GM19193 (cell line): ENCODE results near the gene CHEK2.

ENCODE experiments used
- POLR2A ChIP-seq: IDR thresholded peaks from 4 replicates; pipeline ENCODE4 v1.6.1; 2011; ENCODE audit not compliant: insufficient read depth, insufficient read length; ENCODE audit errors: extremely low read depth

The CHEK2 gene

DNA sequence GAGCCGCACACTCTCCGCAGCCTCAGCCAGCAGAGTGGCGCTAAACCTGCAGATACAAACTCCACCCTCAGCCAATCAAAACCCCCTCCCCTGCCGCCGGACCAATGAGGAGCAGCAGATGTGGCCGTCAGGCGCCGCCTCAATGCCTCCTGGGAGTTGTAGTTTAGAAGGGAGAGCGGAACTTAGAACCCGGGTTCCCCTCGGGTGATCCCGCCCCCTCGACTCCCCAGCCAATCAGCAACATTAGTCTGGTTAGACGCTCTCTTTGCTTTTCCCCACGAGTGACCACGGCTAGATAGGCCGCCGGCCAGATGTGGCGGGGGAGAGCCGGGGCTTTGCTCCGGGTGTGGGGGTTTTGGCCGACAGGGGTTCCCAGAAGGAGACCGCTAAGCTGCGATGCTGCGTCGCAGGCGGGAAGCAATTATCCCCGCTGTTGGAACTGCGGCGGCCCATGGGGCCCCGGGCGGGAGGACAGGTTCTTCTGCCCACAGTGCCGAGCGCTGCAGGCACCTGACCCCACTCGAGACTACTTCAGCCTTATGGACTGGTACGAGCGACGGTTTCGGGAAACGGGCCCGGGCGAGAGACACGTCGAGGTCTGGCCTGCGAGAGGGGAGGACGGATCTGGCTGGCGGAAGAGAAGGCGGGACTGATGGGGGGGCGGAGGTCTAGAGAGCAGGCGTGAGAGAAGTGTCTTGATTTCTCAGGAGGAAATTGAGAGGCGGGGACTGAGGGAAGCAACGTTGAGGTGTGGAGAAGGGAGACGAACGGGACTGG is at the start of gene CHEK2, which contains the start of gene HSCB:
TSS of gene CHEK2 (minus strand) at position 36 of the 777 bp plus-strand sequence. CDS start 7,099 bp downstream, outside the sequence.
TSS of gene HSCB (plus strand) at position 255 of the 777 bp plus-strand sequence. CDS start at position 312, 57 bp downstream.
- peak; percentile 82 for TF ChIP-seq POLR2A

DNA sequence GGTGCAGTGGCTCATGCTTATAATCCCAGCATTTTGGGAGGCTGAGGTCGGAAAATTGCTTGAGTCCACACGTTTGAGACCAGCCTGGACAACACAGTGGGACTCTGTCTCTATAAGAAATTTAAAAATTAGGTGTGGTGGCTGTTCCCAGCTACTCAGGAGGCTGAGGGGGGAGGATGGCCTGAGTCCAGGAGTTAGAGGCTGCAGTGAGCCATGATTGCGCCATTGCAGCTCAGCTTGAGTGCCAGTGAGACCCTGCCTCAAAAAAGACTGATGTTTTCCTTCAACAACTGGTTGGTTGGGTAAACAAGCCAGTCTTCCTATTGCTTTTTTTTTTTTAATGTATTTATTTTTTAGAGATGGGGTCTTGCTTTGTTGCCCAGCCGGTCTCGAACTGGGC is 49.5 kb upstream of the CHEK2 start:
- TF ChIP-seq POLR2A = no peak

DNA sequence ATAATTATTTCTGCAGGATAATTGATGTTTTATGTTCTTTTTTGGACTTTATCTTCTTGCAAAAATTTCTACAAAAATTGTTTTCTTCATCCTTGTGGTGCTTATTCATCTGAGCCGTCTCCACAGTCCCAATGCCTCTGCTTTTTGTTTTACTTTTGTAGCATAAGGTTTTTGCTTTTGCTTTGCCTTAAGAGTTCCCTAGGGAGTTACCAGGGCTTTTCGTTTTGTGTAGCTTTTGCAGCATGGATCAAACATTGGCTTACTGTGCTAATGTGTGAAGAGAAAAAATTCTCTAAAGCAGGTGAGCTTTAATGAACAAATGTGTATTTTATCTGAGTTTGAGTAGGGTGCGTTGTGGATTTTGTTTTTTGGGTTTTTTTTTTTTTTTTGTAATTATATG is 47.0 kb upstream of the CHEK2 start:
- TF ChIP-seq POLR2A = no peak

DNA sequence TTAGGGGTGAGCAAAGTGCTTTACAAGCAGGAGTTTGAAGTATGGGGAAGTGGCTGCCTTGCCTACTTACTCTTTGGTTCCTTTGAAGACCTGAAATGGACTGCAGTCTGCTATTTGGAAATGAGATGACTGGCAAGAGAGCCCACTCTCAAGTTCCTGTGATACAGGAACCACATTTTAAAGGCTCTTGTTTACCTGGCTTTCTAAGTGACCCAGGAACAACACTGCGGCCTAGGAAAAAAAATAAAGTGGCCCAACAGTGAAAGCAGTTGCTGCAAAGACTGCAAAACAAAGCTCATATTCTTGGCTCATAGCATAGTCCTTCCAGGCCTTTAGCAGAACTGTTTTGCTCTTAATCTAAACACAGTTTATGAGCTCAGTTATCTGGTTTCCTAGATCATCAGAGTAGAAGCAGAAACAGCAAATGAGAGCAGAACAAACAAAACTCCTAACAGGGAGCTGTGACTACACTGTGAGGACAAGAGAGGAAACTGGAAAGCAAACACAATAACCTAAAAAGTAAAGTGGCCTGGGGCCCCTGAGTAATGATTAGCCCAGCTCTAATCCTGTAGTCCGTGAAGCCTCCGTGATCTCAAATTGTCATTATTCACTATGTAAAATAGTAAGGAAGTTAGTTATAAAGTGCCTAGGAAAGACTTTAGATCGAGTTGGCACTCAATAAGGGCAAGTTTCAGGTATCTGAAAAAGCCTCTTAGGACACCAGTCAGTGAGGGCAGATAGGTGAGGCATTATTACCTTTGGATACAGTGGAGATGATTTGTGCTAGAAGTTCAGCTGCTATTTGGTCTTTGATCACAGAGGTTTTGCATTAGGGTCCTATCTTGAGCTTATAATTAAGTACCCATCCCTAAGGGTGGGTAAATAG is 42.4 kb upstream of the CHEK2 start:
- TF ChIP-seq POLR2A = no peak

DNA sequence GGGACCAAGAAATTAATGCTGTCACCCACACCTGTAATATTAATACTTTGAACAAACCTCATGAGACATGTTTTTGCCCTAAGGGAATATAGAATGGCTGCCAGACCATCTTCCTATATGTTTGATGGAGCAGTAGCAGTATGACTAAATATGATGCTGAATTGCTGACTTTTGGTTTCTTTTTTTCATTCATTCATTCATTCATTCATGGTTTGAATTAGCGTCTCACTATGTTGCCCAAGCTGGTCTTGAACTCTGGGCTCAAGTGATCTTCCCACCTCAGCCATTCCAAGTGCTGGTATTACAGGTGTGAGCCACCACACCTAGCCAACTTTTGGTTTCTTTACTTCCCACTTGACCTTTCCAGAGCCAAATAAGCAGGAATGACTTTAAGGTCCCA is 38.7 kb upstream of the CHEK2 start:
- no peak for TF ChIP-seq POLR2A

DNA sequence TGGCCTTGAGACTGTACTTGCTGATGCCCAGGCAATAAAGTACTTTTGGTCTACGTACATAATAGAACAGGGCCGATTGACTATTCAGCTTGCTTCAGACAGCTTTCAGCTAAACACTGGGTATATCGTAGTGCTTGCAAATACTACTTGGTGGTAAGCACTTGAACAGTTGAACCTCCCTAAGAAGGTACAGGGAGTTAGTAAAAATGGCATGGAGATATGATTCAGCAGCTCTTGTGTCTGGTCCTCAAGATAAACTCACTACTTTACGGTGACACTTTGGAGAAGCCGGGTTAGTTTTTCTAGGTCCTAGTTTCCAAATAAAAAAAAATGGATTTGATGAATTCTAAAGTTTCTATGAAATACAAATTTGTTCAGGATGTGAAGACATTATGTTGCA is 38.2 kb upstream of the CHEK2 start:
- TF ChIP-seq POLR2A = no peak

DNA sequence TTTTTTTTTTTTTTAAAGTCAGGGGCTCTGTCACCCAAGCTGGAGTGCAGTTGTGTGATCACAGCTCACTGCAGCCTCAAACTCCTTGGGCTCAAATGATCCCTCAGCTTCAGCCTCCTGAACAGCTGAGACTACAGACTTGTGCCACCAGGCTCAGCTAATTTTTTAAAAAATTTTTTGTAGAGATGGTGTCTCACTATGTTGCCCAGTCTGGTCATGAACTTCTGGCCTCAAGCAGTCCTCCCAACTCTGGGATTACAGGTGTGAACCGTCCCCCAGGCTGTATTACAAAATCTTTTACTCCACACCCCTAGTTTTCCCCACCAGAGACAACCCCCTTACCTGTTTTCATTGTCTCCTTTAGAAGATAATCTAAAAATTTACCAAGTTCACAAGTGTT is 32.8 kb upstream of the CHEK2 start:
- no peak for TF ChIP-seq POLR2A

DNA sequence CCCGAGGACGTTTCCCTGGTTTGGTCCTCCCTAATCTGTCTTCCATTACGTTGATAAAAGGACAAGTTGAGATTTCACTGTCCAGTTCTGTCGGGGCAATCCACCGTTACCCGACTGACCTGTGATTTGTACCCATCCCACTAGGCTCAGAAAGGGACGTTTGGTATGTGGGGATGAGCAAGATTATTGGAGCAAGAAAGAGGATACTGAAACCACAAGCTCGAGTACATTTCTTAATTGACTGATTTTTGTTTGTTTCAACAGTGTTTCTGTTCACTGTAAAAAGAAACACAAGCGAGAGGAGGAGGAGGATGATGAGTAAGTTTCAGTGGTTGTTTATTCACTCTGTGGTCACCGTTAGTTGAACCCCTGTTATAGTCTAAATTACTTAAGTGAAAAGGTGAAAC is 31.8 kb upstream of the CHEK2 start:
- TF ChIP-seq POLR2A = no peak

DNA sequence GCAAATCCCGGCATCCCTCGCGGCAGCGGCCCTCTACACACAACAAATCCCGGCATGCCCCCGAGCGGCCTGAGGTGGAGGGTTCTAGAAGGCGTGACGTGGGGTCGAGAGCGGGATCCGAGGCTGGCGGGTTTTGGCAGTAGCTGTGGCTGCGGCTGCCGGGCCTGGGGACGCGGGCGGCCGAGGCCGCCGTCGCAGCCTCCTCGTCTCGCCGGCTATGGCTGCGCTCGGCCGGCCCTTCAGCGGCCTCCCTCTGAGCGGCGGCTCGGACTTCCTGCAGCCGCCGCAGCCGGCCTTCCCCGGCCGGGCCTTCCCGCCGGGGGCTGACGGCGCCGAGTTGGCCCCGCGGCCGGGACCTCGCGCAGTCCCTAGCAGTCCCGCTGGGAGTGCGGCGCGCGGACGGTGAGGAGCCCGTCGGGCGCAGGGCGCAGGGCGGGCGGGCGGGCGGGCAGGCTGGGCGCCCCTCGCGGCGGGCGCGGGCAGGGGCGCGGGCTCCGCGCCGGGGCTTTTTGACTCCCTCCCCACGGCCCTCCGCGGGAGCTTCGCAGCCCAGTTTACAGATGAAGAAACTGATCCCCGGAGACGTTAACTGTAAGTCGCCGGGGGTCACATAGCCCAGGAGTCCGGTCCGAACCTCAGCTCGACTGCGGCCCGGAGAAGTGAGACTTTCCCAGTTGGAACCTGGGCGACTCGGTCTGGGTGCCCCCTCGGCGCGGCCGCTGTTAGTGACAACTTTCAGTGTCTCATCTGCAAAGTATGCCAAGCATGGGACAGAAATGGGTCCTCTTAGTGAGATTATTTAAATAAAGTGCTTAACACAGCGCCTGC is 31.2 kb upstream of the CHEK2 start, which contains the start of gene CCDC117:
TSS of gene CCDC117 (plus strand) at position 63 of the 828 bp plus-strand sequence. CDS start at position 218, 155 bp downstream.
- TF ChIP-seq POLR2A = peak; percentile 76

DNA sequence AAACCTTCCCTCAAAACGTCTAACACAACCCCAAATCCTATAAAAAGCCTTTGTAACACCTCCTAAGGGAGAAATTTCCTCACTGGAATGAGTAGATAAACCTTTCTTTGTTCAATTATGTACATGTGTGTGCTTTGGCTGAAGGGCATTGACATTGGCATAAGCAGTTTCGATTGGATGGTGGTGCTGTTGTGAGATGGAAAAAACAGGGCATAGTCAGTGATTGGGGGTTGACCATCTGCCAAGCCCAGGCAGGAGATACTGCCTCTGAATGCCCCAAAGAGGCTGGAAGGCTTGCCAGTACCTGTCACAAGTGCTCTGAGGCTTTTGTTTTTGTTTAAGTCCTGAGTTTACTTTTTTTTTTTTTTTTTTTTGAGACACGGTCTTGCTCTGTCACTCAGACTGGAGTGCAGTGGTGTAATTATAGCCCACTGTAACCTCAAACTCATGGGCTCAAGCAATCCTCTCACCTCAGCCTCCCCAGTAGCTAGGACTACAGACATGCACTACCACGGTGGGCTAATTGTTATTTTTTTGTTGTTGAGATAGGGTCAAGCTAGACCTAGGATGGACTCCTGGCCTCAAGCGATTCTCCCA is 29.7 kb upstream of the CHEK2 start:
- TF ChIP-seq POLR2A = no peak

DNA sequence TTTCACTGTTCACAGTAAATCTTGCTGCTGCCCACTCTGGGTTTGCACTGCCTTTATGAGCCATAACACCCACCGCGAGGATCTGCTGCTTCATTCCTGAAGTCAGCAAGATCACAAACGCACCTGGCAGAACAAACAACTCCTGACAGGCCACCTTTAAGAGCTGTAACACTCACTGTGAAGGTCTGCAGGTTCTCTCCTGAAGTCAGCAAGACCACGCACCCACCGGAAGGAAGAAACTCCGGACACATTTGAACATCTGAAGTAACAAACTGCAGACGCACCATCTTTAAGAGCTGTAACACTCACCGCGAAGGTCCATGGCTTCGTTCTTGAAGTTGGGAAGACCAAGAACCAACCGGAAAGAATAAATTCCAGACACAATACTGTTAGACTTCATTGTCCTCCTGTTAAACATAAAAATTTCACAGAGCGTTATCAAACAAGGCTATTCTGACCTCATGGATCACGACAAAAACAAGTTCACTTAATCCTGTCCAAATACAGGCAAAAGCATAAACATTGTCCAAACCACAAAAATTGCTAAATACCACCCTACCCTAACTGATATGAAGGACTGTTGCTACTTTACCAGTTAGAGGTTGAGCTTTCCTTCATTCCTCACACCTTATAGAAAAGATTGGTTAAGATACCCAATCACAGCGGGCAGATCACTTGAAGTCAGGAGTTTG is 27.9 kb upstream of the CHEK2 start:
- no peak for TF ChIP-seq POLR2A

DNA sequence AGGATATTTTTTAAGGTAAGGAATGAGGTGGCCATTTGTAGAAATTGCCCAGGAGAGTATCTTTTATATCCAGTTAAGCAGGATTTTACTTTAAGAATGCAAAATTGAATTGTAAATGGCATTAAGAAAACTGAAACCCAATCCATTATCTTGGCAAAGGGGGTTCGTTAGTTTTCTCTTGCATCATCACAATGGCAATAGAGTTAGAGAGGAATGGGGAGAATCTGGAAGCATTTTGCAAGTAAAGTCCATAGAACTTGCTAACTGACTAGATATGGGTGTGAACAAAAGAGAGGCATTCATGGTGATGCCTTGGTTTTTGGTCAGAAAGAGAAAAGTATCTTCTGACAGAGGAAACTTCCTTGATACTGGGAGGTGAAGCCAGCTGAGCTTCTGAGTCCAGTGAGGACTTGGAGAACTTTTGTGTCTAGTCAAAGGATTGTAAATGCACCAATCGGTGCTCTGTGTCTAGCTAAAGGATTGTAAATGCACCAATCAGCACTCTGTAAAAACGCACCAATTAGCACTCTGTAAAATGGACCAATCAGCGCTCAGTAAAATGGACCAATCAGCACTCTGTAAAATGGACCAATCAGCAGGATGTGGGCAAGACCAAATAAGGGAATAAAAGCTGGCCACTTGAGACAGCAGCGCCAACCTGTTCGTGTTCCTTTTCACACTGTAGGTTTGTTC is 27.2 kb upstream of the CHEK2 start:
- TF ChIP-seq POLR2A = no peak

DNA sequence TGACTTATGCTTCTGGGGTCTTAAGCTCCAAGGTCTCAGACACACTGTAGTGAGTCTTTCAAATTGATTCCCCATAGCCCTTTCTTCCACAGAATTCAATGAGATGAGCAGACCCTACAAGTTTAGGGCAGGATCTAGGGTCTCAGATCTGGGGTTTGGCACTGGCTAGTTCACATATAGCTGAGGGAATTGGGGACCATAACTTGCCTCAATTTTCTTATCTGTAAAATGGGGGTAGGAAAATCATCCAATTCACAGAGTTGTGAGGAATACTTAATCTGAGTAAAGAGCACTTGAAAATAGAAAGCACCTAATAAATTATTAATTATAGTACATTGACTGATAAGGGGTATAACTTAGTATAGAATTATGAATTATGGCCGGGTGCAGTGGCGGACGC is 25.0 kb upstream of the CHEK2 start:
- no peak for TF ChIP-seq POLR2A
